Loucy (cell line): Measurements from ENCODE around the gene RBKS.

Experiments used
- CTCF ChIP-seq: fragments of 200-600 bp; sonication (generic); conservative IDR thresholded peaks from 2 replicates; pipeline ENCODE4 v1.5.1; 2014; ENCODE audit warnings: mild to moderate bottlenecking, antibody characterized with exemption, low read length
- EZH2phosphoT487 ChIP-seq: fragments of 200-600 bp; IDR thresholded peaks from 2 replicates; pipeline ENCODE4 v1.6.1; 2018; ENCODE audit warnings: antibody characterized with exemption, mild to moderate bottlenecking, moderate library complexity, borderline replicate concordance

- TF ChIP-seq CTCF (no peak), EZH2phosphoT487 (no peak)
Measured at GRCh38 chr2:27888790-27889189, 1.4 kb downstream of the RBKS start.
